SKM-1 (cell line): Measurements from ENCODE around the gene STXBP1.
"Not testable (repeated sequence)": the region's sequence is repeated elsewhere in the genome, so short reads cannot be mapped to it uniquely, and the experiment has no call there.

Experiments
- DNase-seq: peaks from one replicate; lab custom pipeline; 2025; ENCODE audit not compliant: unreplicated experiment; lab: John Stamatoyannopoulos, UW

The STXBP1 gene

GRCh38 chr9:127613583-127613954 lies 1.5 kb downstream of the STXBP1 start:
- no peak for DNase-seq

- DNase-seq, result no peak
Measured at GRCh38 chr9:127614961-127615360, 2.9 kb downstream of the STXBP1 start.

- not testable (repeated sequence) for DNase-seq
Measured at GRCh38 chr9:127621339-127621970, 9.4 kb downstream of the STXBP1 start.

GRCh38 chr9:127626752-127627493 lies 14.8 kb downstream of the STXBP1 start:
- DNase-seq, result no peak

GRCh38 chr9:127627494-127627855 lies 15.4 kb downstream of the STXBP1 start:
- no peak for DNase-seq

GRCh38 chr9:127628758-127629467 lies 16.8 kb downstream of the STXBP1 start:
- no peak for DNase-seq

- DNase-seq, result no peak
Measured at GRCh38 chr9:127629468-127630081, 17.5 kb downstream of the STXBP1 start.

GRCh38 chr9:127633216-127633862 lies 21.3 kb downstream of the STXBP1 start:
- no peak for DNase-seq

GRCh38 chr9:127634021-127634420 lies 21.9 kb downstream of the STXBP1 start:
- DNase-seq, result no peak

GRCh38 chr9:127634698-127635097 lies 22.6 kb downstream of the STXBP1 start:
- DNase-seq, result no peak

- DNase-seq, result no peak
Measured at GRCh38 chr9:127635201-127635735, 23.2 kb downstream of the STXBP1 start.

- no peak for DNase-seq
Measured at GRCh38 chr9:127637322-127637847, 25.3 kb downstream of the STXBP1 start.

GRCh38 chr9:127640908-127641545 lies 28.9 kb downstream of the STXBP1 start:
- DNase-seq, result no peak

GRCh38 chr9:127642082-127642740 lies 30.1 kb downstream of the STXBP1 start:
- DNase-seq, result no peak

GRCh38 chr9:127644146-127644827 lies 32.2 kb downstream of the STXBP1 start:
- no peak for DNase-seq

- no peak for DNase-seq
Measured at GRCh38 chr9:127644943-127645342, 32.9 kb downstream of the STXBP1 start.

- no peak for DNase-seq
Measured at GRCh38 chr9:127647451-127647850, 35.4 kb downstream of the STXBP1 start.

GRCh38 chr9:127650518-127650917 lies 38.4 kb downstream of the STXBP1 start:
- no peak for DNase-seq
